A673 (cell line): ENCODE results near the gene TAAR2. TPM values are rescaled to one million over a fixed set of nuclear protein-coding genes. Genes with fewer than 3 reads are reported as not detected.
A peak's percentile ranks its signal among the peaks of the same experiment; 100 is the strongest.

Experiments used
- BruUV-seq: library from RNA; stranded (reverse); fragments of 400-500 nt; replicated peaks from 2 replicates; lab custom pipeline; 2021; lab: Mats Ljungman, UMichigan
- CTCF ChIA-PET: fragments of 300-600 bp; sonication (Branson Sonifier 250); formaldehyde crosslinking; loops from one replicate; lab custom pipeline; 2022; ENCODE audit warnings: antibody characterized with exemption; lab: Charles Lee
- POLR2A ChIA-PET: fragments of 300-600 bp; sonication (Branson Sonifier 250); formaldehyde crosslinking; loops from one replicate; lab custom pipeline; 2022; ENCODE audit warnings: antibody characterized with exemption; ENCODE audit not compliant: low non-redundant PET; lab: Charles Lee
- DNase-seq: peaks from one replicate; pipeline ENCODE4 v3.0.0-alpha.2; 2015; ENCODE audit warnings: low spot score
- H3K27ac ChIP-seq: fragments of 200-600 bp; sonication (generic); 2 replicates; pipeline ENCODE4 v1.5.1; 2016; ENCODE audit warnings: mixed run types, low read depth, mild to moderate bottlenecking, mixed read lengths, antibody characterized with exemption, low read length; ENCODE audit not compliant: poor library complexity, severe bottlenecking
- H3K27me3 ChIP-seq: fragments of 200-600 bp; sonication (generic); replicated peaks from 2 replicates; pipeline ENCODE4 v1.6.1; 2017; ENCODE audit warnings: mixed run types, low read depth, mild to moderate bottlenecking, mixed read lengths, antibody characterized with exemption, low read length; ENCODE audit not compliant: insufficient read depth, poor library complexity
- H3K36me3 ChIP-seq: fragments of 200-600 bp; sonication (generic); 2 replicates; pipeline ENCODE4 v1.6.1; 2016; ENCODE audit warnings: mixed run types, mild to moderate bottlenecking, mixed read lengths, antibody characterized with exemption, low read length; ENCODE audit not compliant: insufficient read depth, poor library complexity, severe bottlenecking
- H3K4me1 ChIP-seq: fragments of 200-600 bp; sonication (generic); 2 replicates; pipeline ENCODE4 v1.6.1; 2017; ENCODE audit warnings: mixed run types, mild to moderate bottlenecking, mixed read lengths, antibody characterized with exemption, low read length; ENCODE audit not compliant: insufficient read depth, poor library complexity, severe bottlenecking
- H3K4me3 ChIP-seq: fragments of 200-600 bp; sonication (generic); 2 replicates; pipeline ENCODE4 v1.5.1; 2016; ENCODE audit warnings: low read depth, mixed run types, mild to moderate bottlenecking, mixed read lengths, low read length; ENCODE audit not compliant: poor library complexity, severe bottlenecking
- H3K9me3 ChIP-seq: fragments of 200-600 bp; sonication (generic); 2 replicates; pipeline ENCODE4 v1.6.1; 2016; ENCODE audit warnings: mixed run types, low read depth, mild to moderate bottlenecking, mixed read lengths, antibody characterized with exemption, low read length; ENCODE audit not compliant: poor library complexity, severe bottlenecking
- CTCF ChIP-seq: fragments of 300-800, 200-600 bp; sonication (generic); conservative IDR thresholded peaks from 2 replicates; pipeline ENCODE4 v1.5.1; 2017; ENCODE audit warnings: low read depth, mild to moderate bottlenecking, antibody characterized with exemption, low read length, moderate library complexity, mixed read lengths
- EZH2 ChIP-seq: fragments of 200-600 bp; sonication (generic); IDR thresholded peaks from 2 replicates; pipeline ENCODE4 v1.6.1; 2017; ENCODE audit warnings: borderline replicate concordance, low read depth, mild to moderate bottlenecking, mixed read lengths, antibody characterized with exemption, low read length; ENCODE audit not compliant: poor library complexity, severe bottlenecking
- intact Hi-C: fragments of 100-400 bp; cut with micrococcal nuclease; formaldehyde crosslinking; loops from one replicate; pipeline ENCODE4 v1.10.0; 2022; ENCODE audit not compliant: unreplicated experiment
- total RNA-seq: library from RNA; stranded (reverse); gene quantifications from 2 replicates; pipeline ENCODE4 v1.2.3, GENCODE V29; 2021

The TAAR2 gene
- total RNA-seq, 1 experiment from 2014 or later: not detected

DNA sequence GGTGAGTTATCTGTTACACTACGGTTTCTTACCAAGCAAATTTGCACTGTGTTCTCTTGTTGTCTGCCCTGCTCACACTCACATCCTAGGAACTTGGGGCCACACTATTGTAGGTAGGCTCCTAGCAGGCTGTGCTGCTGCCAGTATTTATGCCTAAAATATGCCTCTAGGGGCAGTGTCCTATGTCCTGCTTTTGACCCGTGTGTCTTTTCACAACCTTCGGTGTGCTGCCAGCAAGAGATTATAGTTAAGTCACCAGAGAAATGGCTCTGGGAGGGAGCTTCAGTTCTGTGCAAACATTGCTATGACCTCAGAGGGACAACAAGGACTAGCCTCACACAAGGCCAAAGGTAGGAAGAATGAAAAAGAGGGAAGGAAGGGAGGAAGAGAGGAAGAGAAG lies 25.6 kb downstream of the TAAR2 start:
- no peaks in the 10 kb centered on the region for H3K9me3 ChIP-seq
- peak; percentile 10 for DNase-seq
- H3K27ac ChIP-seq: no peak overlapping the region
- H3K36me3 ChIP-seq: no peaks in the 10 kb centered on the region
- no peaks in the 10 kb centered on the region for H3K4me1 ChIP-seq
- intact Hi-C loops: no loop called here
- POLR2A ChIA-PET: no interaction called here
- BruUV-seq: no TSS peak
- TF ChIP-seq EZH2: no peak
- TF ChIP-seq CTCF: peak; percentile 36; the same call in 1 of the 2 replicates
- CTCF ChIA-PET: no interaction called here
- H3K4me3 ChIP-seq: no peak overlapping the region
- H3K27me3 ChIP-seq: peaks cover 56% of the 10 kb centered on the region

DNA sequence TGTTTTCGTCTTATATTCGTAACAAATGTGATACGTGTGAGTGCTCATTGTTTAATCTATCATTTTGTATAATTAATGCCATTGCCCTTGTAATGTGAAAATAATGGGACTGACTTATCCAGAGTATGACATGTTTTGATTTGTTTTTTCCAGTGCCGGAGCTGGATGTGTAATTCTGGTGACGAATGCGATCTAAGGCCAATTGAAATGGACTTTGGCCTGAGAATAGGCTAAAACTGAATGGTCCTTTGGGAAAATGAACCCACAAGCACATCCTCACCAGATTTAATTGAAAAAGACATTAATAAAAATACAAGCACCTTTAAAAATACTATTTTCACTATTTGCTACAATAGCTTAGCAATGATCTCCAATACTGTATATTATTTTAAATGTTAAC lies 27.9 kb downstream of the TAAR2 start:
- Histone ChIP-seq H3K4me1 (no peaks in the 10 kb centered on the region), H3K27me3 (peaks cover 57% of the 10 kb centered on the region), H3K36me3 (no peaks in the 10 kb centered on the region), H3K4me3 (no peak overlapping the region), H3K9me3 (no peaks in the 10 kb centered on the region), H3K27ac (no peak overlapping the region)
- TF ChIP-seq EZH2 (no peak), CTCF (no peak)
- CTCF ChIA-PET: no interaction called here
- POLR2A ChIA-PET: no interaction called here
- intact Hi-C loops: no loop called here
- no TSS peak for BruUV-seq
- DNase-seq: no peak

DNA sequence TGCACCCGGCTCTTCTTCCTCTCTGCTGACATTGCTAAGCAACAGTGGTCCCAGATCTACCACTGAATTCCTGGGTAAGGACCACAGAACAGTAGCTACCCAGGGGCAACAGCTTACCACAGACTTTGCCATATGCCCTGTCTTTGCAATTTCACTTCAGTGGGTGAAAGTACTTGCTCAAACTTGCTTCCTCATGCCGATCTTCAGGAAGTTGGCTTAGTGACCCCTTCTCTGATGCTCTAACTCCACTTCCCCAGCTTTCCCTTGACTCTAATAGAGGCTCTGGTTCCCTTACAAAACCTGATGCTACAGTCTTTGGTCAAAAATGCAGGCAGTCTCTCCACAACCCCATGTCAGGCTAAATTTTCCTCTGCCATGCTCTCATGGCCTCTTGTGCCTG lies 31.2 kb downstream of the TAAR2 start:
- Histone ChIP-seq H3K36me3 (no peaks in the 10 kb centered on the region), H3K4me3 (no peak overlapping the region), H3K27ac (no peak overlapping the region), H3K9me3 (no peaks in the 10 kb centered on the region), H3K27me3 (peaks cover 53% of the 10 kb centered on the region), H3K4me1 (no peaks in the 10 kb centered on the region)
- no peak for TF ChIP-seq EZH2
- ChIA-PET CTCF (no interaction called here), POLR2A (no interaction called here)
- no peak for DNase-seq
- intact Hi-C loops: no loop called here
- BruUV-seq: no TSS peak

GRCh38 chr6:132590362-132590761 lies 33.7 kb downstream of the TAAR2 start:
- no TSS peak for BruUV-seq
- no peak for TF ChIP-seq CTCF
- TF ChIP-seq EZH2: no peak
- CTCF ChIA-PET: no interaction called here

More at GRCh38 chr6:132590362-132590761, 33.7 kb downstream of the TAAR2 start:
- H3K9me3 ChIP-seq: no peaks in the 10 kb centered on the region
- H3K4me3 ChIP-seq: no peak overlapping the region
- H3K4me1 ChIP-seq: no peaks in the 10 kb centered on the region
- POLR2A ChIA-PET: no interaction called here
- DNase-seq: no peak
- H3K27me3 ChIP-seq: peaks cover 41% of the 10 kb centered on the region
- no peaks in the 10 kb centered on the region for H3K36me3 ChIP-seq
- intact Hi-C loops: no loop called here
- no peak overlapping the region for H3K27ac ChIP-seq
